GM18870 (cell line): ENCODE results near the gene RDX.
"Not testable (repeated sequence)": the region's sequence is repeated elsewhere in the genome, so short reads cannot be mapped to it uniquely, and the experiment has no call there.

Experiments used
- ATAC-seq: cut with Tn5 transposase; IDR thresholded peaks from one replicate; pipeline ENCODE4 v1.9.1; 2021; ENCODE audit warnings: moderate library complexity; ENCODE audit not compliant: unreplicated experiment

Gene RDX

DNA sequence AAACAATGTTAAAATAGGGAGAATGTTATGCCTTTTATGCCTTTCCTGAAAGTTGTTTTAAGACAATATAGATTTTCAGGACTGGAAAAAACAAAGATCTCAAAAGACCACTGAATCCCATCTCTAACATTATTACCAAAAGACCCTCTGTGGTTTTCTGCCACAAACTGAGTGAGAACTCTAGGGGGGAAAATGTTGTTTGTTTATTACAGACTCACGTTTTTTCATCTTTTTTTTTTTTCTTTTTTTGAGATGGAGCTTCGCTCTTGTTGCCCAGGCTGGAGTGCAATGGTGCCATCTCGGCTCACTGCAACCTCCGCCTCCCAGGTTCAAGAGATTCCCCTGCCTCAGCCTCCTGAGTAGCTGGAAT, 9.6 kb upstream of the RDX start:
- not testable (repeated sequence) for ATAC-seq

DNA sequence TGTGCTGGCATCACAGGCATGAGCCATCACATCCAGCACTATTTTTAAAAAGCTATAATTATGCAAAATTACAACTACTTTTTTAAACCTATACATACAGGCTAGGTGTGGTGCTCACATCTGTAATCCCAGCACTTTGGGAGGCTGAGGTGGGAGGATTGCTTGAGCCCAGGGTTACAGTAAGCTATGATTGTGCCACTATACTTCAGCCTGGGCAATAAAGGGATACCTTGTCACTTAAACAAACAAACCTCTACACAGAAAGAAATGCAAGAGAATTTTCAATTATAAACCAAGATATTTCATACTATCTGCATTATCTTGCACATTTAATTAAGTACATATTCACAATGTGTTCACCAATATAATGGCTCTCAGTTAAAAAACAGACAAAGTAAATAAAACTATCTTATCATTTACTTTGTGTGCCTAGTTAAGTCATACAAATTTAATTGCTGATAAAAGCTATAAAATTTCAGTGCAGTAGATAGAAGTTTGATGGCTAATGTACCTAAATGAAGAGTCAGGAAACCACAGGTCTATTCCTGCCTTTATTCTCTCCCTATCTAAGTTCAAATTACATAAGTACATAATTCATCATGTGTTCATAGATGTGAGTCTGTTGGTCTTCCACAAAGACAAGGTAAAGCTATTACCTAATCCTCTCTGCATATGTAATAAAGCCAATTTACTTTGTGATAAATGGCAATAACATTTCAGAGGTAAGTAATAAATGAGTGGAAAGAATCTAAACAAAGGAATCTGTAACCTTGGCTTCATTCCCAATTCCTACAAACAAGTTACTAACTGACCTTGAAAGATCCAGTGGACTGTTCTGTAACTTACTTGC, 9.0 kb upstream of the RDX start:
- ATAC-seq, result no peak

DNA sequence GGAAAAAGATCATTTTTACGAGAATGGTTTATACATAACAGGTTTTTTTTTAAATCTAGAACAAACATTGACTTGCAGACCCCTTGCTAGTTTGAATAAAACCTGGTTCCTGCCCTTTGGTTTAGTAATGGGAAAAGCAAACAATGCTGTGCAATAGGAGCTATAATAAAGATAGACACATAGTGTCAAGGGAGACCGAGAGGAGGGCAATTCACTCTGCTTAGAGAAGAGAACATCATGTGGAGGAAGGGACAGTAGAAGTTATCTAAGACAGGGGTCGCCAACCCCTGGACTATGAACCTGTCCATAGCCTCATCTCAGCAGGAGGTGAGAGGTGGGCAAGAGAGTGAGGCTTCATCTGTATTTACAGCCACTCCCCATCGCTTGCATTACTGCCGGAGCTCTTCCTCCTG, 7.0 kb upstream of the RDX start:
- ATAC-seq, result no peak

DNA sequence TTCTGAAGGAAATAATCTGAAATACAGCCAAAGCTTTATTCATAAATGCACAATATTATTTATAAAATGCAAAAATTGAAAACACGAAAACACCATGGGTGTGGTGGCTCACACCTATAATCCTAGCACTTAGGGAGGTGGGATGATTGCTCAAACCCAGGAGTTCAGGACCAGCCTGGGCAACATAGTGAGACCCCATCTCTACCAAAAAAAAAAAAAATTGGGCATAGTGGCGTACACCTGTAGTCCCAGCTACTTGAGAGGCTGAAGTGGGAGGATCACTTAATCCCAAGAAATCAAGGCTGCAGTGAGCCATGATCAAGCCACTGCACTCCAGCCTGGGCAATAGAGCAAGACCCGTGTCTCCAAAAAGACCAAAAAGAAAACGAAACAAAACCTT, 5.2 kb upstream of the RDX start:
- ATAC-seq, result no peak

DNA sequence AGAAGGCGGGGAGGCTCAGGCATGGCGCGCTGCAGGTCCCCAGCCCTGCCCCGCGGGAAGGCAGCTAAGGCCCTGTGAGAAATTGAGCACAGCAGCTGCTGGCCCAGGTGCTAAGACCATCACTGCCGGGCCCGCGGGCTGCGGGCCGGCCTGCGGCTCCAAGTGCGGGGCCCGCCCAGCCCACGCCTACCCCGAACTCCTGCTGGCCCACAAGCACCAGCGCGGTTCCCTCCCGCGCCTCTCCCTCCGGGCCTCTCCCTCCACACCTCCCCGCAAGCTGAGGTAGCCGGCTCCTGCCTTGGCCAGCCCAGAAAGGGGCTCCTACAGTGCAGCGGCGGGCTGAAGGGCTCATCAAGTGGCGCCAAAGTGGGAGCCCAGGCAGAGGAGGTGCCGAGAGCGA, 4.6 kb upstream of the RDX start:
- no peak for ATAC-seq

DNA sequence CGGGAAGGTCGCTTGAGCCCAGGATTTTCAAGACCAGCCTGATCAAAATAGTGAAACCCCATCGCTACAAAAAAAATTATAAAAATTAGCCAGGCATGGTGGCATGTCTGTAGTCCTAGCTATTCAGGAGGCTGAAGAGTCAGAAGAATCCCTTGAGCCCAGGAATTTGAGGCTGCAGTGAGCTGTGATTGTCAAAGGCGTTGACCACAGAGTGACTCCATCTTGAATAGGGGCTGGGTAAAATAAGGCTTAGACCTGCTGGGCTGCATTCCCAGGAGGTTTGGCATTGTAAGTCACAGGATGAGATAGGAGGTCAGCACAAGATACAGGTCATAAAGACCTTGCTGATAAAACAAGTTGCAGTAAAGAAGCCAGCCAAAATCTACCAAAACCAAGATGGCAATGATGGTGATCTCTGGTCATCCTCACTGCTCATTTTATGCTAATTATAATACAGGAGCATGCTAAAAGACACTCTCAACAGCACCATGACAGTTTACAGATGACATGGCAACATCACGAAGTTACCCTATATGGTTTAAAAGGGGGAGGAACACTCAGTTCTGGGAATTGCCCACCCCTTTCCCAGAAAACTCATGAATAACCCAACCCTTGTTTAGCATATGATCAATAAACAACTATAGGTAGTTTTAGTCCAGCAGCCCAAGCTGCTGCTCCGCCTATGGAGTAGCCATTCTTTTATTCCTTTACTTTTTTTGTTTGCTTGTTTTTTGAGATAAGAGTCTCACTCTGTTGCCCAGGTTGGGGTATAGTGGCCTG, 2.8 kb upstream of the RDX start:
- no peak for ATAC-seq

DNA sequence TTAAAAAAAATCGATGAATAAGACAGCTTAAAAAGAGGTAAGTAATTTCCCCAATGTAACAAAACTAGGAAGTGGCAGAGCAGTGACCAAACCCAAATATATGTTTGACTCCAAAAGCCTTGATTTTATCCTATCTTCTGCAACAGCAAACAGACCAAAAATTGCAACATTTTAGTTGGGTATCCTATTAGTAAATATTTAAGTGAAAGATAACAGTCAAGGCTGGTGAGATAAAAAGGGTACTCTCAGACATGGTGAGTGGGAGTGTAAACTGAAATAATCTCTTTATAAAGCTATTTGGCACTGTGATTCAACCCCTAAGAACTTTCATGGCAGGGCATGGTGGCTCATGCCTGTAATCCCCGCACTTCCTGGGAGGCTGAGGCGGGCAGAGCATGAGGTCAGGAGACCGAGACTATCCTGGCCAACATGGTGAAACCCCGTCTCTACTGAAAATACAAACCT, 1.9 kb upstream of the RDX start:
- no peak for ATAC-seq

DNA sequence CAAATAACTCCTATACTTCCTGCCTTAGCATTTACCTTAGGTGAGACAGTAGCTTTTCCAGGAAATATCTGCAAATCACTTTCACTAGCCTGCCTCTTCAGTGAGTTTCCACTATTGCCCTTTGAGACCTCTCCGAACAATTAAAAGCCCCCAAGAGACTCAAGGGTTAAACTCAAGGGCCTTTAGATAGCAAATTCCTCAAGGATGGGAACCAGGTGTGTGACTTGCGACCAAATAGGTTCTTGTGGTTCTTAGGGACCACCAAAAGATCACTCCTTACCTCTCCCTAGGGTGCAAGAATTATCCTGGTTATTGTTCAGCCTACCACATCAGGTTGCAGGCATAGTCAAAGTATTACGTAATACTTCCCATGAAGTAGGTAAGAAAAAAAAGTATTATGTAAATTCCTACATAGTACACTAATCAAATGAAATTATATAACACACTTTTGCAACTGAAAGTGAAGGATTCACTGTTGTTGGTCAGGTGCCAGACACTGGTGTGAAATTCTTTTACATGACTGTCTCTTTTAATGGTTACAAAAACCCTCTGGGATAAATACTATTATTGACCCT, 1.4 kb upstream of the RDX start:
- ATAC-seq, result no peak

DNA sequence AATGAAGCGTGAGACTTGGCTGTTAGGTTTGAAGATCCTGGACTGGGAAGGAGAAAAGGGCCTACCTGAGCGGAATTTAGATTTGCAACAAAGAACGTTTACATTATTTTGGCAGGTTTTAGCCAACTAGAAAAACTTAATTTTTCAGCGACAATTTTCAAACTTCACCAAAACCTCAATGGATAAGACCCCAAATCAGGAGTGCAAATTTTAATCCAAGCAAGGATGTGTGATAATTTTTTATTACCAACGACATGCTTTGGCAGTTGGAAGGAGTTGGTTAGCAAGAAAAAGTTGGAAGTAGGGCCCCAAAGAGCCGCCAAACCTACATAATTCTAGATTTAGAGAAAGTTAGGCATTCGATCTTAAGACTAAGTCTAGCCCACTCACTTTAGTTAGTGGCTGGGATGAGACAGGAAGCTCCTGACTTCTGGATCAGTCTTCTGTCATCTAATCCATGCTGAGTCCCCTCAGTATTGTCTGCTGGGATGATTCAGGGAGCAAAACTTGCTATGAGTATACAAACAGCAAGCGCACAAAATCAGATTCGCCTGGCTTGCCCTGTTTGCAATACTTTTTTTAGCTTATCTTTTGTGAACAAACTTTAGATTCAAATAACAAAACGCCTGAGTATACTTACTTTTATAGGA, 787 bp upstream of the RDX start:
- ATAC-seq, result no peak

DNA sequence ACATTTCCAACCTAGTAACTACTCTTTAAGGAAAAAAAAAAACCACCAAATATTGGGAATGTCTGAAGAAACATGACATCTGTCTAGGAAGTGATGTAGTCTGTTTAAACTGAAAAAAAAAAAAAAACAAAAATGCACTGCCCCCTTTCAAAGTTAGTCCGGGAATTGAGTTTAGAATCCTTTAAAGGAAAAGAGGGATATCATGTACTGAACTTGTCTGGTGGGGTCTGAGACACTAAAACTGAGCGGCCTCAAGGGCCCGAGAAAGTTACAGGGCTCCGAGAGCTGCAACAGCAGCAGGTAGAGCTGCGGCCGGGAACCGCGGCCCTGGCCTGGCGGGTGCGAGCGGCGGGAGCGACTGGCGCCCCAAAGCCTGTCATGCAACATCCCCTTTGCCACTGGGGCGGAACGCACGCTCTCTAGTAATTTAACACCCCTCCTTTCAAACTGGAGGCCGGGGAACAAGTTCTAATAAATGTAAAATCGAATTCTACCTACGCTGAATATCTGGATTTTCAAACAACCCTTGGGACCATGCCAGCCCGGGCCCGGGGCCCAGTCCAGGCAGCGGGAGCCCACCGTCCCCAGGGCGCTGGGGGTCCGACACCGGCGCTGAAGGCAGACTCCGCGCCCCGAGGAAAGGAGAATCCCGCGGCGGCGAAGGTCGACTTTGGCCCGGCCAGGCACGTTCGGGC, 736 bp downstream of the RDX start:
- peak; percentile 48 for ATAC-seq

DNA sequence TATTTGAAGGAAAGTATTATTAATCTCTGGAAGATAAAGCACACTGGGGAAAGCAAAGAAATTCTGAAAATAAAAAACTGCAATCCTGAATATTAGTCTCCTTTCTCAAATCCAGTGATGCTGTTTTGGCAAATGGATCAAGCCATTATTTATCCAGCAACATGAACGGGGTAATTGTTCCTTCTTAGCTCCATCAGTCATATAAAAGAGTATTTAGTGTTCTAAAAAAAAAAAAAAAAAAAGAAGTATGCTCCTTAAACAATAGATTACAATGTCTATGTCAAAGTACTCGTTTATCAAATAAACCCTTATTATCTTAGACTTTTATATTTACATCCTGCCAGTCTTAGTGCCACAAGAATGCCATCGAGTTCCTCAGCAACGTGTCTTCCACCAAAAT, 1.3 kb downstream of the RDX start:
- ATAC-seq, result no peak

DNA sequence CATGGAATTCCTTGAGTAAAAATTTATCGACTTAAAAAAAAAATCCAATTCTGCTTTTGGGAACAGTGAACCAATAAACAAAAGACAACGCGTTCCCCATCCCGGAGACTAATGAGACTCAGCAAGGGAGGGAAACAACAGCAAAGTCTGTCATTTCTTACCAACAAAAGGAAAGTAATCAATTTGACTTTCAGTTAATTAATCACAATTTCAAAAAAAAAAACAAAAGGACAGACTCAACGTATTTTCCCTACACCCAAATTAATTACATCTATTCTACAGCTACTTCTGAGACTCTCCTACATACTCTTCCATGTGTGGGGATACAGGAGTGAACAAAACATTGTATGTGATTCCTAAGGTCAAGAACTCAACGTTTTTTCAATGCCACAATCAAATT, 1.9 kb downstream of the RDX start:
- no peak for ATAC-seq

DNA sequence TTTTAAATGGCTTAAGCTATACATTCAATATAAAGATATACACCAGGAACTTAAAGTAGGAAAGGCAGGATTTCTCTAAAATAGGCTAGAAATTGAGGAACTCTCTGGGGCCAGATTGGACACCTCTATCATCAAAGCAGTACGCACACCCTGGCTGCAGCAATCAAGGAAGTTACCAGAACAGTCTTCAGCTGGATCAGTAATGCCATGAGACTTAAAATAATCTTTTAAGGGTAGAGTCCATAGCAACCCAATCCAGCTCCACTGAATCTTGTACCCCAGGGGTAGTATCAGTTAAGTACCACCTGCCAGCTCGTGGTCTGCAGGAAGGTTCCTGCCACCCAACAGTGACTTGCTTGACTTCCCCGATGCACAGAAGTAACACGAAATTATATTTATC, 3.0 kb downstream of the RDX start:
- ATAC-seq, result no peak

DNA sequence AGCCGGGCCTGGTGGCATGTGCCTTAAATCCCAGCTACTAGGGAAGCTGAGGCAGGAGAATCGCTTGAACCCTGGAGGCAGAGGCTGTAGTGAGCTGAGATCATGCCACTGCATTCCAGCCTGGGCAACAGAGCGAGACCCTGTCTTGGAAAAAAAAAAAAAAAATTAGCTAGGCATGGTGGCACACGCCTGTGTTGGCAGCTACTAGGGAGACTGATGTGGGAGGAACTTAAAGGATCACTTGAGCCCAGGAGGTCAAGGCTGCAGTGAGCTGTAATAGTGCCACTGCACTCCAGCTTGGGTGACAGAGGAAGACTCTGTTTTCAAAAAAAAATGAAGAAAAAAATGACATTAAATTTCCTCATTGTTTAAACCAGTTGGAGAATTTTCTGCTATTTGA, 4.3 kb downstream of the RDX start:
- not testable (repeated sequence) for ATAC-seq

DNA sequence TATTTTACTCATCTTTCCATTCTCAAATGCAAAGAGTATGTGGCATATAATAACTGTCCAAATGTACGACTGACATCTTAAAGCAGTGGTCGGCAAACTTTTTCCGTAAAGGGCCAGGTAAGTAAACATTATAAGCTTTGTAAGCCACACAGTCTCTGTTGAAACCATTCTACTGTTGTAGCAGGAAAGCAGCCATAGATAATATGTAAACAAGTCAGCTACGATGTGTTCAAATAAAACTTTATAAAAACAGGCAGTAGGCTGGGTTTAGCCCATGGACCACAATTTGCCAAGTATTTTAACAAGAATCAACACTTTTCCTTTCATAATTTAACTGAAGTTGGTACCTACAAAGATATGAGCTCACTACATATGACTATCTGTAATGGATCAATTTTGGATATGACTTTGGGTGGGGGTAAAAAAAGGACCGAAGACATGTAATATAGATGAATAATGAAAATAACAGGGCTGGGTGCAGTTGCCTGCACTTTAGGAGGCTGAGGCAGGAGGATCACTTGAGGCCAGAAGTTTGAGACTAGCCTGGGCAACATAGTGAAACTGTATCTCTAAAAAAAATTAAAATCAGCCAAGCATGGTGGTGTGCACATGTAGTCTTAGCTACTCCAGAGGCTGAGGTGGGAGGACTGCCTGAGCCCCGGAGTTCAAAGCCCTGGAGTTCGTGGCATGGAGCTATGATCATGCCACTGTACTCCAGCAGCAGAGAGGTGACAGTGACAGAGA, 5.7 kb downstream of the RDX start:
- no peak for ATAC-seq

DNA sequence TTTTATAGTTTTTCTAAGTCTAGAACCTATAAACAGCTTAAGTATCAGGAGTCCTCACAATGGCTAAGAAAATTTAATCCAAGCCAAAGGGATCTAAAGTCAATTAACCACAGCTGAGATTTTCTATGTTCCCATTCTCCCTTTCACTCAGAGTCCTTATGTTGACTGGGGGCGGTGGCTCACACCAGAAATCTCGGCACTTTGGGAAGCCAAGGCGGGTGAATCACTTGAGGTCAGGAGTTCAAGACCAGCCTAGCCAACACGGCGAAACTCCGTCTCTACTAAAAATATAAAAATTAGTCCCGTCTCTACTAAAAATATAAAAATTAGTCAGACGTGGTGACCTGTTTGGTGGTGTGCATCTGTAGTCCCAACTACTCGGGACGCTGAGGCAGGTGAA, 6.9 kb downstream of the RDX start:
- ATAC-seq, result no peak

DNA sequence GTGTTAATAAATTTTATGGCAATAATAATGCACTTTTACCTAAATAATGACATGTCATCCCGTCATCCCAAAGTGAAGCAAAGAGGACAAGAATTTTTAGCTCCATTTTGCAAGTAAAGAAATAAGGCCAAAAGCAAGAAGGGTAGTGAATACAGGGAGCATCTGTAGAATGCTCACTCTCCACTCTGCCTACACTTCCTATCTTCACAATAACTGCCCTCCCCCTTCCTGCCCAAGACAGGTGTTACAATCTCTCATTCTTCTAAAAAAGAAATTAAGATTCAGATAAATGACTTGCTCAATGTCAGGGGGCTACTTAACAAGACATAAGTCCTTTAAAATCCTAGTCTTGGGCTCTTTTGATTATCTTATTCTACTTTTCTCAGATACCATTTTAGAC, 8.9 kb downstream of the RDX start:
- ATAC-seq, result no peak

DNA sequence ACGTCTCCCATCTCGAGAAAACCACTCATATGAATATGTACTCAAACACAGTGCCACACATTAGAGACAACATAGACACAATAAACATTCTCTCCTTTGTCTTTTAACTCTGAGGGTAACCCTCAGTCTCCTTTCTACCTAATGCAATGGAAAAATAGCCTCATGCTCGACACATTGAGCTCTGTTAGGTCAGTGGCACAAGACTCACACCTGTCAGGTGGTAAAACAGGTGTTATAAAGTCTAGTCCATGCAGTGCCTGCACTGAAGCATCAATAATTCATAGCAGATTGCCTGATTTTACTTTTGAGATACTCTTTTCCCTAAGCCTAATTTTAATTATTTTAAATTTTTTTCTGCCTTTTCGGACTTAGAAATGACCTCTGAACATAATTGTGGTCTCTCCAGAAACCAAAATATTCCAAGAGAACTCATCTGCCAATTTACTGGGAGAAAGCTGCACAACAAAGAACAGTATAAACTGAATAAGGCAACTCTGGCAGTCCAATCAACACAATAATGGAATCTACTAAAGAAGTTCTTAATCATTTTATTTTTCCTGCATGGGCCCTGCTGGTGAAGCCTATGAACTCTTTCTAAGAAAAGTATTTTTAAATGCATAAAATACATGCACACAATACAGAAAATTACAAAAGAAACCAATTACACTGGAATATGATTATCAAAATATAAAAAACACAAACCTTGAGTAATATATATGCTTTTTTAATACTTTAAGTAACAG, 9.9 kb downstream of the RDX start:
- no peak for ATAC-seq

DNA sequence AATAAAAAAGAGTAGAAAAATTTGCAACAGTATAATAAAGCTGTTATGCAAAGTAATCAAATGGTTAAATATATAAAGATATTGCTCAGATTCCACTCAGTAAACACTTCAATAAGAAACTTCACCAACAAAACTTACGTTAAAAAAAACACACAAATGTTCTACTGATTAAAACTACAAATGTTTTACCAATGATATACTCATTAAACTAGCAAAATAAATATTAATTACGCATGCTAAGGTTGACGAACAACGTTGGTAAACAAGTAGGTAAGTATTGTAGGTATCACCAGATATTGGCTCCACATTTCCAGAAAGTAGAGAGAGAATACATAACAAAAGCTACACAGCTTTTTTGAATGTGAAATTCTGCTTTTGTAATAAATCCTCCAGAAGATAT, 12.6 kb downstream of the RDX start:
- ATAC-seq, result no peak
